GM19452 (cell line): ENCODE results near the gene SOX6.

ENCODE experiments used
- ATAC-seq: cut with Tn5 transposase; IDR thresholded peaks from one replicate; pipeline ENCODE4 v1.9.1; 2021; ENCODE audit not compliant: unreplicated experiment

Gene SOX6

DNA sequence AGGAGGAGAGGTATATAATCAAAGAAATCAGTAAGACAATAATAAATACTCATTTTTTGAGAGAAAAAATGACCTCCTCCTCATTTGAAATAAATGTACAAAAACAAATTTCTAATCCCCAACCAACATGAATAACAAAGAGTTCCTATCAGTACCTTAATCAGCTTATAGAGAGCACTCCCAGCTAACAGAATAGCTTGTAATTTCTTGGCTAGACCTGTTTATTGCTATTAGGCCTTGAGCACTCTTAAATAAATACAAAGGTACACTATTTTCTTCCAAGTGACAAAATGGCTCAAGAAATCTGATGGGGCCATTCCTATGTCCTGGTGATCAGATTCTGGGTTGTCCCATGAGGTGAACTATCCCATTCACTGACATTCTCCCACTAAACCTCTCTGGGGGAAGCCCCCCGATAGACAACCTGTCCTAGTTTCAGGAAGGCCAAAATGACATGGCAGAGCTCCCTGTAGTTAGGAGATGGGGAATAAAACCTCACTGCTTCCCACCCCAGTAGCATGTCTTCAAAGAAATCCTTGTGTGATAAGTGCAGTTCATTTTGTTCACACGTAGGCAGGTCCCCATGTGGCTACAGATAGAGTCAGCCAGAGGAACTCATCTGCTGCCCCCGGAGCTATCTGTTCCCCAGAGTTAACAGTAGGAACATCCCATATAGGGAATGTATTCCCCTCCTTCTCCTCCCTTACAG is 385.7 kb downstream of the SOX6 start:
- no peak for ATAC-seq

DNA sequence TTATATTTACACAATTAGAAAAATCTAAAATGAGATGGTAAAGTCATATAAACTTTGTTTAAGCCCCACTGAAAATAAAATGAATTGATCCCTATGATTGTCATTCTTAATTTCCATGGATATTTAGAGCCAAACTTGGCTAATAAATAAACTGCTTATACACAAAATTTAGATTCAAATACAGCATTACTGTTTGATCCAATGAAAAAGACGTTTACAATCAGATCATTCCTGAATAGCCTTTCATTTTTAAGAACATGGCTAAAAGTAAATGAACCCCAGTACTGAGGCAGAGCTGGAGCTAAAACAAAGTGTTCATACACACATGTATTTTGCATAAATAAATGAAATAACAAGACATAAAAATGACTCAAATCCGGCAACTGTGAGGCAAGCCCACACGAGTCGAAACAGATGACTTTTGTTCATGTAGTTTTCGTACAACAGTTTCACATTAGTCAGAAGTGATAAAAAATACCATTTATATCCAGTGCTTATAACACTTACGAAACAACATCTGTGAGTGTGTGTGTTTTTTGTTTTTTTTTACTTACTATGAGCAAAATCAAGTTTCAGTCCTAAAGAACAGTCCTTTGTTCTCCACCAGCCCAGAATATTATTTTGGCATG is 386.5 kb downstream of the SOX6 start:
- peak; percentile 44 for ATAC-seq

DNA sequence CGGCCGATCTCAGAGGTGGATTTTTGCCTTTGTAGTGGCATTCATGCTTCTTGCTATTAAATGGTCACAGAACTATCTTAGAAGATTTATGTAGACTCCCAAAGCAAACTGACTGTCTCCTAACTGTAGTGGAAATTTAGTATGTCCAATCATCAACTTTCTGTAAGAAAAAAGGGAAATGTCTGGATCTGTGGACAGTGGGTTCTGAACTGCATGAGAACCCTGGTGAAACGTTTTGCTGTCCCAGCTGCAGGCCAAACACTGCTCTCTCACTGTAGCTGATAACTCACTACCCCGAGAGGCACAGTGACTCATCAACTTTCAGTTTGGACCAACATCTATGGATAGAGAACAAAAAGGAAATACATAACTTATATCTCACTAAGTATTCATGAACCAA is 387.1 kb downstream of the SOX6 start:
- peak; percentile 75 for ATAC-seq

DNA sequence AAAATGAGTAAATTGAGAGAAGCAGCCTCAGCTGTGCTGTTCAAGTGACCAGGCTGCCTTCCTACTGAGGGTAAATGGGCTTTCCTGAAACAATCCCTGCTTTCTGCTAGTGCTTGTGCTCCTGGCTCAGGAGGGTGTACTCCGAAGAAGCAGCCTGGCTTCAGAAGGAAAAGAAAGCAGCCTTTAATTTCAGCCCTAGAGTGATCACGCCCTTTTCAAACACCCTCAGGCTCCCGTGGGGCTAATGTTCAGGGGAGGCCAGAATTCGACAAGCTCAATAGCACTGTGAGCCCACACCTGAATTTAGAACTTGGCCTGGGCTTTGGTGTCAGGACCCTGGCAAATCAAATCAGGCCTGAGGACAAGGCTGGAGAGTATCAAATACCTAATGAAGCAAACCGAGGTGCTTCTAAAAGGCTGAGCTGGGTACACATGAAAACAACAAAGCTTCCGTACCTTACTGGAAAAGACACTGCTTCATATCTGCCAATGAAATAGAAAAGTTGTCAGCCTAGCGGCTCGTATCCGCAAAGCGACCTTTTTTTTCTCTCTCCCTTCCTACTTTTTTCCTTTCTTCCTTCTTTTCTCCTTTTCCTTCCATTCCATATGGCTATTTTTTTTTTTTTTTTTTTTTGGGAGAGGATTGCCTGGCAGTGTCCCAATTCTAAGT is 387.8 kb downstream of the SOX6 start:
- ATAC-seq = no peak

DNA sequence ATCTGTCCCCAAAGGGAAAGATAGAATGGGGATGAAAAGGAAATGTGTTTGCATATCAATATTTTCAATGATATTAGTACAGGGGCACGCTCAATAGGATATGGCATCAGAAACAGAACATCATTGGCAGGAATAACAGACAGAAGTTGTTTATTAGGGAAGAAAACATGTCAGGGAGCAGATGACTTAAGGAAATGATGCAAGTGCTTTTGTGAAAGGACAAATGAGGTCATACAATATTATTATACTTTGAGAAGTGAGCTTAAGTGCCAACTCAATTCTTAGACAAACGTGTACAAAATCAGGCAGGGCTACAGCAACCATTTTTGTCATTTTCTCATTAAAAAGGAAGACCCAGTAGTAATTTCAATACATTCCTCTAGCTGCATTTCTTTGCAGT is 388.4 kb downstream of the SOX6 start:
- no peak for ATAC-seq

DNA sequence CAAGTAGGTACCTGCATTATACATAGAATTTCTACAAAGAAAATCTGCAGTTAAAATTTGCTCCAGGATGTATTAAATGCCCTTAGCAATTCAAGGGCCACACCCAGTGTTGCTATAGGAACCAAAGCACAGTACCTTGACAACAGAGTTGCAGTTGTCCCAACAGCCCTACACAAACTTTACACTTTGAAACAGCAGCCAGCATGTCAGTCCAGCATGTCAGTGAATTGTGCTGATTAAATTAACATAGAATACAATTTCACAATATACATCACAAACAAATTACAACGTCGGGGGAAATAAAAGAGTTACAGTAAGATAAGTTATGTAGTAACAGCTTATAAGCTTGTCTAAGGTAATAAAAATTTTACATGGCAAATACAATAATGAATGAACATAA is 389.2 kb downstream of the SOX6 start:
- ATAC-seq = no peak

DNA sequence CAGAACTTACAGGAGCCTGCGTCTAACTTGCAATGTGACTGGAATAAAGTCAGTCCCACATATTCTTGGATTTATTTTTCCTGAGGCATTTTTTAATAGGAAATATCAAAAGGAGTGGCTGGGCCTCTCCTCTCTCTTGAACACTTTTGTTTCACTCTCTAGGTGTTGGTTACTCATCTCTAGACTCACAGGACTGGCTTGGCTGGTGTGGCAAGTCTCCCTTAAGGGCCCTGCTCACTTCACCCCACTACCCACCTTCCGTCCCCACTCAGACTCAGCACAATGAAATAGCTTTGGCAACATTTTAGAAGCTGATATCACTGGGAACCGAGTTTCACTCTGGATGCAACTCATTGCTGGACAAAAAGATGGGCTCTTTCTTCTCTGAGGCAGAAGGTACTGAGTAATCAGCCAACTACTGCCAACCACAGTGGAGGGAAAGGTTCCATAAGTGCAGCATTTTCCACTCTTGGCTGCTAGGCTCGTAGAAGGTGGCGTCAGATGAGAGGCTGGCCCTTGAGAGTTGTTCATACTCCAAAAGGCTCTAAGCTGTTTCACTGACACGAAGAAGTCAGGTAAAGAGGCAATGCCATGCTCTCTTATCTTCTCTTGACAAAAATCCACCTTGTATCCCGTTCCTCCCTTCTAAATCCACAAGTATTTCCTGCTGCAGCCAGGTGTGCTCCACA is 390.6 kb downstream of the SOX6 start:
- ATAC-seq = no peak

DNA sequence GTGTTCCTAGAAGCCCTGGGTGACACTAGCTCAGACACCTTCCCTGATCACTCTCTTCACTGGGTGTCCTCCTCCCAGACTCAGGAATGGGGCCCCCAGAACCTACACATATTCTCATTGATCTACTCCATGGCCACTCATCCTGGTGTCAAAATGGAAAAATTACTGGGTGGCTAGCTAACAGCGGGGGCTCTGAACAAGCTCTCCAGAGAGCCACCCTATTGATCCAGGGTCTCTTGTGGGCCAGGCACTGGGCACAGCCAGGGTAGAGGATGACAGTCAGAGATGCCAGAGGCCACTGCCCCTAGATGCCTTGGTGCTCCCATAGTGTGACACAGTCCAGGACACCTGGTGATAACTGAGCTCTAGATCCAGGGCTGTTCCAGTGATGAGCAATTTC is 393.1 kb downstream of the SOX6 start:
- ATAC-seq = no peak

DNA sequence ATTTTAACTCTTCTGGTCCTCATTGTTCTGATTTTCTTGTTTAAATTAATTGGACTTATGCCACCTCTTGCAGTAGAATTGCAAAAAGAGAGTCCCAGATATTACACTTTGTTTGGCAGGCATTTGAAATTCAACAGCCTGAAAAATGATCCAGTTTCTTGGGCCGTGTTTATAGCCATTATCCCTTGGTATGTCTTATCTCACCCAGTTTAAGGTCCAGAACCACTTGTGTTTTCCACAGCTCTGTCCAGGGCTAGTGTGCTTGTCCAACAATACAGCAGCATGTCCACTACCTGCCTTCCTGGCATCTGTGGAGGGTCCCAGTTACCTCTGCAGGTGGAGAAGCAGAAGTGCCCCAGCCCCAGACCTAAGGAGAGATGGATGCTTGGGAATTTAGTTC is 397.4 kb downstream of the SOX6 start:
- ATAC-seq = no peak

DNA sequence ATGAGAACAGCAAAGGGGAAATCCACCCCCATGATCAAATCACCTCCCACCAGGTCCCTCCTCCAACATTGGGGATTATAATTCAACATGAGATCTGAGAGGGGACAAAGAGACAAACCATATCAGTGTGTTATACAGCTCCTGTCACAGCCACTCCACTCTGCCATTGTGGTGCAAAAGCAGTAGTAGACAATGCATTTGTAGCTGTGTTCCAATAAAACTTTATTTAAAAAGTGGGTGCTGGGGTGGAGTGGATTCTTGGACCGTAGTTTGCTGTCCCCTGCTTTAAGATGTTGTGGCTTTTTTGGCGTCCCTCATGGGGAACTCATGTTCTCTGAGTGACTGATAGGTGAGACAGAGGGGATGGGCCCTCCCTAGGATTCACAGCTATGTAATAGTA is 399.1 kb downstream of the SOX6 start:
- ATAC-seq = no peak

DNA sequence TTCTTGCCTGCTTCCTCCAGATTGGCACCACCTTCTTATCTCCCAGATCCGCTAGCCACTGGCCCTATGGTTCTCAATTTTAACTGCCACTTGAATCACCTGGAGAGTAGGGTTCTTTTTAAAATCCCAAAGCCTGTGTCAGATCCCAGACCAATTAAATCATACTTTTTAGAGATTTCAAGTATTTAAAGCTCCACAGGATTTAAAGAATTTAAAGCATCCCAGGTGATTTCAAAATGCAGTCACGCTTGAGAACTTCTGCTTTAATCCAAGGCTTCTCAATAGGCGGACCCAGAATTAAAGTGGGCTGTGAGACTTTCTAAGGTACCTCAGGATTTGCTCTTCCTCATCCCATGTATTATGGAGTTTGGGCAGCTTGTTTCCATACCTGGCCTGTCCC is 400.0 kb downstream of the SOX6 start:
- ATAC-seq = no peak

DNA sequence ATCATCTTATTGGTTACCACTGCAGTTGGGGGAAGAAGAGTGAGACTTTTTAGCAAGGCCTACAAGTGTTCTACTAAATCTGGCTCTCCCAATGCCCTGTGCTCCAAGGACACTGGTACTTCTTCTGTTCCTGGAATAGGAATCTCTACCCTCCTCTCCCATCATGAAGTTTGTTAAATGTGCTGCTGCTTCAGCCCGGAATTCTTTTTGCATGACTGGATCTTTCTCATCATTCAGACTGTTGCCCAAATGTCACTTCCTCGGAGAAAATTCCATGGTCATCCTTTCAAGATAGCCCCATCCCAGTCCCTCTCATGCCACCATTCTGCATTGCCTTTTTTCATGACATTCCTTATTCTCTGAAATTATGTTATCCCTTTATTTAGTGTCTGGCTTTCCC is 400.8 kb downstream of the SOX6 start:
- ATAC-seq = no peak

DNA sequence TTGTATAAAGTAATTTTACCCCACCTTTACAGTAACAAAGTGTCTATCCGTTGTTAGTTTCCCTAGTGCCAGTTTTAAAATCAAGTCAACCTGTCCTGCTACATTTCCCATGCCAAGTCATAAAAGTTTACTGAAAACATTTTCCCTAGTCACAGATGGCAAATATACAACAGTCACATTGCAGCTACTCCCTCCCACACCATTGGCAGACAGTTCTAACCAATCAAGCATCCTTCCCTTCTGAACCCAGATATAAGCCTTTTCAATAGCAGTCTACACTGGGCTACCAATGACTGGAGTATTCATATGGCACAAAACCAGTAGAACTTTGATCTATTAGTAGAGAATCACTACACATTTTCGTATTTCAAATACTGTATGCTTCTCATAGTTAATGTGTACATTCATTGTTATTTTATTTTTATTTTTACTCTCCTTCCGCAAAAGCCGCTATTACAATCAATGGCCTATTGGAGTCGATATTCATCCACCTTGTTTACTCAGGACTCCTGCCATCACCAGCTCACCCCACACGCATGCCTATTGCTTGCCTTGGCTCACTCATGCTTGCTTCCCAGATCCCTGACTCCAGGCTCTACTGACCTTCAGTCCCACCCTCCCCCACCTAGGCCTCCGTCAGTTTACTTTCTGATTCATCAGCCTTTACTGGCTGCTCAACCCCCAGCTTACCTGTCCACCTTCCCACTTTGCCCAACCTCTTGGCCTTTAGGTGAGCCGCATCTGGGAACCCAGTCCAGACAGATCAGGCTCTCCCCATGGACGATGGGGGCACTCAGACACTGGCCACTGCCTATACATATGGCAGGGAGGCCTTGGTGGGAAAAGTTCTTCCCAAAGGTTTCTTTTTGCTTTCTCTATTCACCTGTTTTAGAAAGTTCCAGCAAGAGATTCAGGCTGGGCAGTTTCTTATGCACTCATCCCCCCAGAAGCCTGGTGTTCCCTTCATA is 408.4 kb downstream of the SOX6 start:
- no peak for ATAC-seq

DNA sequence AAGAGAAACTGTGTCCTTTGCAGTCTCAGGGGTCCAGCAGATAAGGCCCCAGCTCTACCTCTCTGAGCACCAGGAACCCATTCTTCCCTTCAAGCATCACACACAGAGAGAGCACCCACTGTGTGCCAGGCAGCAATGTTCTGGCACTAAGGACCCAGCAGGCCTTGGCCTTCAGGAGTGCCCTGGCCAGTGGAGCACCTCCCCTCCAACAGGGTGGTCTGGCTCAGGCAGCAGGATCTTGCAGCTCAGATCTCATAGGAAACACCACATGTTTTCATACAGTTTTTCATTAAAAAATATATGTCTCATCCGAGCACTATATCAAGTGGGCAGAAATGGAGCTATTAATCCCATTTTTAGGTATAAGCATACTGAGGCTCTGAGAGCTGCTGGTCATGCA is 410.6 kb downstream of the SOX6 start:
- ATAC-seq = no peak

DNA sequence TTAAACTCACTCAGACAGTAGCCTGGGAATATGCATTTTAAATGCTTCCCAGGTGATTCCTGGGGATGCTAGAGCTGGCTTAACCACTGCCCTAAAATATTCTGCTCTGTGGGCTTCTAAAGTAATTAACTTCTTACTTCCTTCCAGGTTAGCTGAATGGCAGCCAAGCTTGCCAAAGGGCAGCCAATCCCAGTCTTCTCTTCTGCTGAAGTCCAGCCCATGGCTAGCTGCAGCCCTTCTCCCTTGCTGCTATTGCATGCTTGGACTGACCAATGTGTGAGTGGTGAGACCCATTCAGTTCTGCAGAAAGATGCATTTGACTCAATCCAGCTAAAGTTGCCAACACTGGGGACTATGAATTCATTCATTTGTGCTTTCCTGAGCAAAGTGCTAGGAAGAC is 411.9 kb downstream of the SOX6 start:
- no peak for ATAC-seq

DNA sequence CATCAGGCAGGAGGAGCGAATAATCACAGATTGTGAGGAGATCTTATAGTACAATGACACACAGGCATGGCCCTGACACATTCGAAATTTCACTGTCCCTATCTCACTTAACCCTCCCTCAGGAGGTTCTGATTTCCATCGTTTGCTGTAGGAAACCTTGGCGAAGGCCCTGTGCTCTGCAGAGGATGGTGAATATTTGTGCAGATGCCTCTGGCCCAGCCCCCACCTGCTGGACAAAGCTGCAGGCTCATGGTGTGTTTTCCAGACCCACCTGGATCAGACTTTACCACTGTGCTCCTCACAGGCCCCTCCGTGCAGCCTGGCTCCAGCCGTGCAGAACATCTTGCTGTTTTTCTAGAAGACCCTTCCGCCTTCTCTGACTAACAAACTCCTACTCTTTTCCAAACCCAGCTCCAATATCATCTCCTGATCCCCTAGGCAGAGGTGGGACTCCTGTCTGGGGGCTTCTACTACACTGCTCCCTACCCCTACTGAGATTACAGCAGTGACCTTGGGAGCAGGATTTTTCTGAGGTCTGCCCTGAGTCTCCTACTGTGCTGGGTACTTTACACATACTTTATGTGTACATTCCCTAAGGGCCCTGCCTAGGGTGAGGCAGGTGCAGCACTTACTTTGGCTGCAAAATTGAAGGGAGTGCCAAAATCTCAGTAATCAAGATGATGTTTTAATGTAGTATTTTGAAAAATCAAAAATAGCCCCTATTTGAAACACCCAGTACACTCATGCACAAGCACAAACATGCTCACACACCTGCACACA is 412.7 kb downstream of the SOX6 start:
- ATAC-seq = no peak

DNA sequence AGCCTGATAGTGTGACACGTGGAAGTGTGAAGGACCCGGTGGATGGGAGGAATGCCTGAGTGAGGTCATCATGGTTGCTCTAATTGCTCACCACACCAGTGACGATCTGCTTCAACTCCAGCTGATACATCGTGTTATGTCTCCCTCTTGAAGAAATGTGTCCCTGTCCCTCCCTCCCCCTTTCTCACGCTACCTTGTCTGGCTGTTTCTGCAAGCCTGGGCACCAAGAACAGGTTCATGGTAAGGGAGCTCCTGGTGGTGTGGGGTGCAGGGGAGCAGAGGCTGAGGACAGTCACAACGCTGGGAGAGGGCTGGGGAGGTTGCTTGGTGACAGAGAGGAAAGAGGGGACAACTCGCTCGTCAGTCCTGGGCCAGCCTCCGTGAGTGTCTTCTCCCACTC is 413.4 kb downstream of the SOX6 start:
- no peak for ATAC-seq

DNA sequence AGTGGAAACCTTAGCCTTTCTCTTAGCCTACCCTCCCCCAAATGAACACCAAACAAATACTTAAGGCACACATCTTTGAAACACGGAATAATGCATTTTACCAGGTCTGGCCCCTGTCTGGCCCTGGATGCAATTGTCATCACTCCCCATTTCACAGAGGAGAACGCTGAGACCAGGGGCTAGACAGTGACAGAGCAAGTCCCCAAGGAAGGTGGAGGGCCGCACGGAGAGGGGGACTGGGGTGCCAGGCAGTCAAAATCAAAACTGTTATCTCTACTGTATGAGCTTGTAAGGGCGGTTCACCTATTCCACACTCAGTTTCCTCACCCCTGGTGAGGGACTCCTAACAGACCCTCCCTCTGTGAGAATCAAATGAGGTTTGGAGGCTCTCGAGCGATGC is 414.2 kb downstream of the SOX6 start:
- ATAC-seq = no peak

DNA sequence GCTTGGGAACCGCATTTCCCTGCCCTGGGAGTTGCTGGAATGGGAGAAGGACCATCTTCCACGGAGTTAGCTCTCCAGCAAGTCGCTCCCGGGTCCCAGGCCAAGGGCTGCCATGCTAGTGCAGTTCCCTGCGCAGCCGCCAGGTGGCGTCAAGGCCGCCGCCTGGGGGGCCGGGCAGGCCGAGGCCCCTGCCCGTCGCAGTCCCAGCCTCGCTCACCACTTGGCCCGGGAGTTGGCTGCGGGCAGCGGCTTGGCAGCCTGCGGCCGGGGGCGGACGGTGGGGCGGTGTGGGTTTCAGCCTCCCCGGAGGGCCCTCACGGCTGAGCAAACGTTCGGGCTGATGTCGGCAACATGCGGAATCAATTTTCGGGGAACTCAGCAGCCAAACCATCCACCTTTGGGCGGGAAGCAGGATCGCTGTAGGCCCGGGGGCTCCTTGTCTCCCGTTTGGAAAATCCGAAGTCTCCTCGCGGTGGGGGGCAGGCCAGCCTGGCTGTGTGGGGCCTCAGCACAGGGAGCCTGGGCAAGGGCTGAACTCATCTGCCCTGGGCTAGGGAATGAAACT is 415.1 kb downstream of the SOX6 start:
- ATAC-seq = no peak
